Naive thymus-derived CD4-positive, alpha-beta T cell (primary cell): ENCODE measurements around the gene INTS1. TPM values are rescaled to one million over a fixed set of nuclear protein-coding genes. Genes with fewer than 3 reads are reported as not detected.

Source experiments
- ATAC-seq: fragments of 150-1000 bp; cut with Tn5 transposase; 2 replicates; pipeline ENCODE4 v1.10.0; 2021; ENCODE audit warnings: mild to moderate bottlenecking, moderate library complexity
- CTCF ChIA-PET: fragments of 350-600 bp; sonication (Branson Sonifier 250); formaldehyde crosslinking; loops from one replicate; lab custom pipeline; 2021; ENCODE audit warnings: antibody characterized with exemption; lab: Charles Lee
- POLR2A ChIA-PET: fragments of 350-600 bp; sonication (Branson Sonifier 250); formaldehyde crosslinking; loops from one replicate; lab custom pipeline; 2021; ENCODE audit warnings: antibody characterized with exemption, inconsistent platforms; lab: Charles Lee
- DNase-seq, 9 donors: peaks; one replicate each; pipeline versions ENCODE4 v3.0.0 to v3.0.0-alpha.2; 2020 to 2022; ENCODE audit warnings: mixed read lengths in 1 of 9
- H3K27ac ChIP-seq: one replicate; pipeline ENCODE4 v1.7.0; 2013; ENCODE audit warnings: mild to moderate bottlenecking, low read depth, low read length, moderate library complexity
- H3K27me3 ChIP-seq, 2 donors: one replicate each; pipeline ENCODE4 v1.7.0; 2013; ENCODE audit warnings: low read length in 2 of 2, mild to moderate bottlenecking in 2 of 2, moderate library complexity in 2 of 2; ENCODE audit not compliant: control insufficient read depth in 2 of 2, insufficient read depth in 2 of 2
- H3K36me3 ChIP-seq, 3 experiments: 1 replicate in 2 of 3; 2 replicates in 1 of 3; pipeline ENCODE4 v1.7.0; 2013; ENCODE audit warnings: low read length in 3 of 3, mild to moderate bottlenecking in 3 of 3, moderate library complexity in 1 of 3; ENCODE audit not compliant: insufficient read depth in 3 of 3, control insufficient read depth in 2 of 3
- H3K4me1 ChIP-seq, 2 donors: one replicate each; pipeline ENCODE4 v1.7.0; 2013; ENCODE audit warnings: low read length in 2 of 2, mild to moderate bottlenecking in 2 of 2, moderate library complexity in 1 of 2; ENCODE audit not compliant: control insufficient read depth in 2 of 2, insufficient read depth in 2 of 2
- H3K4me3 ChIP-seq: 2 replicates; pipeline ENCODE4 v1.7.0; 2013; ENCODE audit warnings: mild to moderate bottlenecking, low read length
- H3K9me3 ChIP-seq, 3 experiments: 1 replicate in 2 of 3; 2 replicates in 1 of 3; pipeline ENCODE4 v1.7.0; 2013; ENCODE audit warnings: low read length in 3 of 3; ENCODE audit not compliant: control insufficient read depth in 2 of 3
- H3K27ac Mint-ChIP-seq, 9 donors: one replicate each; pipeline ENCODE4 v1.8.0; 2020 to 2022; ENCODE audit warnings: mixed read lengths in 9 of 9, mild to moderate bottlenecking in 8 of 9, moderate library complexity in 5 of 9, inconsistent platforms in 2 of 9
- H3K27me3 Mint-ChIP-seq, 5 donors: one replicate each; pipeline ENCODE4 v1.8.0; 2021 to 2022; ENCODE audit warnings: mixed read lengths in 5 of 5, mild to moderate bottlenecking in 1 of 5
- H3K36me3 Mint-ChIP-seq, 5 donors: one replicate each; pipeline ENCODE4 v1.8.0; 2020 to 2022; ENCODE audit warnings: mixed read lengths in 5 of 5, mild to moderate bottlenecking in 3 of 5, inconsistent platforms in 1 of 5
- H3K4me1 Mint-ChIP-seq, 7 donors: one replicate each; pipeline ENCODE4 v1.8.0; 2020 to 2022; ENCODE audit warnings: mixed read lengths in 7 of 7, mild to moderate bottlenecking in 3 of 7, inconsistent platforms in 1 of 7
- H3K4me3 Mint-ChIP-seq, 10 donors: one replicate each; pipeline ENCODE4 v1.8.0; 2020 to 2022; ENCODE audit warnings: mild to moderate bottlenecking in 10 of 10, mixed read lengths in 10 of 10, moderate library complexity in 6 of 10, inconsistent platforms in 2 of 10
- H3K9me3 Mint-ChIP-seq, 11 donors: one replicate each; pipeline ENCODE4 v1.8.0; 2020 to 2022; ENCODE audit warnings: mixed read lengths in 11 of 11, mild to moderate bottlenecking in 4 of 11, inconsistent platforms in 1 of 11, moderate library complexity in 1 of 11
- intact Hi-C, 2 donors: fragments of 100-400 bp; cut with micrococcal nuclease; formaldehyde crosslinking; loops; one replicate each; pipeline ENCODE4 v1.15.1; 2023
- polyA plus RNA-seq, 2 donors: library from polyadenylated mRNA; unstranded; fragments of 300-500 nt; fragmentation: Illumina TruSeq; gene quantifications; one replicate each; pipeline ENCODE4 v1.2.3, GENCODE V29; 2021
- total RNA-seq, 6 experiments: library from RNA in 5 of 6; stranded (reverse) in 5 of 6; gene quantifications; 1 replicate in 5 of 6; 2 replicates in 1 of 6; pipeline ENCODE4 v1.2.3 and lab custom pipeline; 2021 to 2026

INTS1 gene
- total and polyA plus RNA-seq, 7 experiments from 2014 or later, result 15.1 to 157 (median 103) TPM

DNA sequence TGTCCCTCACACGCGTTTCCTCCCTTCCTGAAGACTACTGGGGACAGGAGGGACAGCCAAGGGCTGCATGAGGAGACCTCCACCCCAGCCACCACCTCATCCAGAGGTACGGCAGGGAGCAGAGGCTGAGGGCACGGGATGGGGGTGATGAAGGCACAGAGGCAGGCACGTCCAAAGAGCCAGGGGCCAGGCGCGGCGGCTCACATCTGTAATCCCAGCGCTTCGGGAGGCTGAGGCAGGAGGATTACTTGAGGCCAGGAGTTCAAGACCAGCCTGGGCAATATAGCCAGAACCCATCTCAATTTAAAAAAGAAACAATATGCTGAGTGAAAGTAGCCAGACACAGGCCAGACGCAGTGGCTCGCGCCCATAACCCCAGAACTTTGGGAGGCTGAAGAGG is 48.2 kb downstream of the INTS1 start:
- H3K9me3 ChIP-seq, result no peaks in the 10 kb centered on the region
- H3K9me3 Mint-ChIP-seq, result no peaks in the 10 kb centered on the region
- DNase-seq (no peak), ATAC-seq (no peak)
- no peaks in the 10 kb centered on the region for H3K27me3 ChIP-seq
- H3K27me3 Mint-ChIP-seq, result peaks cover 0 to 5% (median 0%) of the 10 kb centered on the region in 5 donors
- H3K4me1 Mint-ChIP-seq, result peaks cover 5 to 19% (median 9%) of the 10 kb centered on the region in 7 donors
- intact Hi-C loops, result no loop called here
- peaks cover 8 to 14% of the 10 kb centered on the region in 2 donors for H3K4me1 ChIP-seq
- CTCF ChIA-PET, result interaction anchor here (0.6 kb wide), 1 partner anchor 893 kb away, joined by 3 read pairs; no protein-coding TSS in a partner anchor
- H3K36me3 Mint-ChIP-seq, result no peaks in the 10 kb centered on the region
- no peak overlapping the region for H3K27ac ChIP-seq
- no peak overlapping the region for H3K4me3 ChIP-seq
- no peak overlapping the region for H3K27ac Mint-ChIP-seq
- H3K36me3 ChIP-seq, result no peaks in the 10 kb centered on the region
- POLR2A ChIA-PET, result no interaction called here
- no peak overlapping the region for H3K4me3 Mint-ChIP-seq

- CTCF ChIA-PET, result no interaction called here
- Mint-ChIP-seq H3K9me3 (no peaks in the 10 kb centered on the region), H3K27ac (no peak overlapping the region), H3K27me3 (peaks cover 0 to 5% (median 0%) of the 10 kb centered on the region in 5 donors), H3K4me1 (peaks cover 5 to 14% (median 7%) of the 10 kb centered on the region in 7 donors), H3K4me3 (no peak overlapping the region), H3K36me3 (no peaks in the 10 kb centered on the region)
- no peak overlapping the region for H3K4me3 ChIP-seq
- ATAC-seq (no peak), DNase-seq (no peak)
- intact Hi-C loops, result no loop called here
- no peaks in the 10 kb centered on the region for H3K27me3 ChIP-seq
- H3K9me3 ChIP-seq, result no peaks in the 10 kb centered on the region
- POLR2A ChIA-PET, result no interaction called here
- H3K27ac ChIP-seq, result no peak overlapping the region
- H3K4me1 ChIP-seq, result peaks cover 8 to 14% of the 10 kb centered on the region in 2 donors
- H3K36me3 ChIP-seq, result no peaks in the 10 kb centered on the region
Observed at GRCh38 chr7:1455241-1455939, 48.8 kb downstream of the INTS1 start.

GRCh38 chr7:1454542-1454941 is 49.6 kb downstream of the INTS1 start:
- intact Hi-C loops, result no loop called here
- CTCF ChIA-PET, result no interaction called here

GRCh38 chr7:1452205-1452604 is 52.0 kb downstream of the INTS1 start:
- Mint-ChIP-seq H3K9me3 (no peaks in the 10 kb centered on the region), H3K27me3 (peaks cover 0 to under 1% (median 0%) of the 10 kb centered on the region in 5 donors), H3K36me3 (no peaks in the 10 kb centered on the region), H3K4me3 (peak overlapping the region in 1 of 10 donors; percentile 63), H3K4me1 (peaks cover 0 to 4% (median 0%) of the 10 kb centered on the region in 7 donors), H3K27ac (no peak overlapping the region)
- H3K4me1 ChIP-seq, result no peaks in the 10 kb centered on the region
- no peak overlapping the region for H3K27ac ChIP-seq
- ChIA-PET POLR2A (no interaction called here), CTCF (no interaction called here)
- no peaks in the 10 kb centered on the region for H3K36me3 ChIP-seq
- no peaks in the 10 kb centered on the region for H3K9me3 ChIP-seq
- intact Hi-C loops, result no loop called here
- no peaks in the 10 kb centered on the region for H3K27me3 ChIP-seq
- no peak for ATAC-seq
- DNase-seq, result no peak
- no peak overlapping the region for H3K4me3 ChIP-seq

More at GRCh38 chr7:1454542-1454941, 49.6 kb downstream of the INTS1 start:
- H3K4me3 Mint-ChIP-seq, result peak overlapping the region in 1 of 10 donors; percentile 16
- ATAC-seq (no peak), DNase-seq (no peak)
- POLR2A ChIA-PET, result no interaction called here
- Histone ChIP-seq H3K9me3 (no peaks in the 10 kb centered on the region), H3K36me3 (no peaks in the 10 kb centered on the region), H3K4me1 (peaks cover 8 to 14% of the 10 kb centered on the region in 2 donors), H3K27ac (no peak overlapping the region), H3K27me3 (no peaks in the 10 kb centered on the region), H3K4me3 (no peak overlapping the region)
- H3K27ac Mint-ChIP-seq, result no peak overlapping the region
- peaks cover 3 to 12% (median 6%) of the 10 kb centered on the region in 7 donors for H3K4me1 Mint-ChIP-seq
- H3K27me3 Mint-ChIP-seq, result peaks cover 0 to 5% (median 0%) of the 10 kb centered on the region in 5 donors
- H3K36me3 Mint-ChIP-seq, result no peaks in the 10 kb centered on the region
- H3K9me3 Mint-ChIP-seq, result no peaks in the 10 kb centered on the region

DNA sequence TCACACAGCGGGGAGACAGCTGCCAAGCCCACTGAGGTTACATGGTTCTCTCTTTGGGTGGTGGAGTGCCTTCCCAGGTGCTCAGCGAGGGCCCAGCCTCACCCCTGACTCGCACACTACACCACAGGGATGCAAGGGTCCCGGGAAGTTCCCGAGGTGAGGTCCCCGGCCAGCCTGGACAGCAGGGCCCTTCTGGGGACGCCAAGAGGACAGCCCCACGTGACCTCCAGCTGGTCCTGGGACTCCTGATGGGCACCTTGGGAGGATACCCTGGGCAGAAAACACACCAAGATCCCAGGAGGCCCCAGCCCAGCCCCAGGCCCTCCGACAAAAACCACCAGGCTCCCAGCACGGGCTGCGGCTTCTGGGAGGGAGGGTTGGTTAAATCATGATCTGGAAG is 53.2 kb downstream of the INTS1 start:
- intact Hi-C loops, result no loop called here
- Histone ChIP-seq H3K36me3 (no peaks in the 10 kb centered on the region), H3K4me3 (no peak overlapping the region), H3K9me3 (no peaks in the 10 kb centered on the region), H3K27me3 (no peaks in the 10 kb centered on the region), H3K4me1 (no peaks in the 10 kb centered on the region), H3K27ac (no peak overlapping the region)
- DNase-seq (no peak), ATAC-seq (no peak)
- no peak overlapping the region for H3K27ac Mint-ChIP-seq
- CTCF ChIA-PET, result no interaction called here
- H3K4me3 Mint-ChIP-seq, result no peak overlapping the region
- POLR2A ChIA-PET, result no interaction called here
- no peaks in the 10 kb centered on the region for H3K4me1 Mint-ChIP-seq
- no peaks in the 10 kb centered on the region for H3K9me3 Mint-ChIP-seq
- H3K36me3 Mint-ChIP-seq, result no peaks in the 10 kb centered on the region
- H3K27me3 Mint-ChIP-seq, result no peaks in the 10 kb centered on the region

GRCh38 chr7:1450431-1450830 is 53.8 kb downstream of the INTS1 start:
- Mint-ChIP-seq H3K27ac (no peak overlapping the region), H3K4me3 (no peak overlapping the region), H3K36me3 (no peaks in the 10 kb centered on the region), H3K9me3 (no peaks in the 10 kb centered on the region), H3K27me3 (no peaks in the 10 kb centered on the region), H3K4me1 (no peaks in the 10 kb centered on the region)
- H3K27me3 ChIP-seq, result no peaks in the 10 kb centered on the region
- H3K4me1 ChIP-seq, result no peaks in the 10 kb centered on the region
- H3K4me3 ChIP-seq, result no peak overlapping the region
- ChIA-PET POLR2A (no interaction called here), CTCF (no interaction called here)
- DNase-seq (no peak), ATAC-seq (no peak)
- intact Hi-C loops, result no loop called here
- H3K27ac ChIP-seq, result no peak overlapping the region
- H3K36me3 ChIP-seq, result no peaks in the 10 kb centered on the region
- H3K9me3 ChIP-seq, result no peaks in the 10 kb centered on the region

- no peaks in the 10 kb centered on the region for H3K27me3 Mint-ChIP-seq
- intact Hi-C loops, result no loop called here
- Histone ChIP-seq H3K4me3 (no peak overlapping the region), H3K36me3 (no peaks in the 10 kb centered on the region), H3K27ac (no peak overlapping the region), H3K9me3 (no peaks in the 10 kb centered on the region), H3K27me3 (no peaks in the 10 kb centered on the region), H3K4me1 (no peaks in the 10 kb centered on the region)
- H3K27ac Mint-ChIP-seq, result no peak overlapping the region
- H3K4me1 Mint-ChIP-seq, result no peaks in the 10 kb centered on the region
- H3K9me3 Mint-ChIP-seq, result no peaks in the 10 kb centered on the region
- CTCF ChIA-PET, result interaction anchor here (0.5 kb wide), 1 partner anchor 134 kb away, joined by 3 read pairs; no protein-coding TSS in a partner anchor
- no peak overlapping the region for H3K4me3 Mint-ChIP-seq
- ATAC-seq, result no peak
- no peak for DNase-seq
- POLR2A ChIA-PET, result no interaction called here
- no peaks in the 10 kb centered on the region for H3K36me3 Mint-ChIP-seq
Observed at GRCh38 chr7:1449951-1450350, 54.2 kb downstream of the INTS1 start.
